Pancreas (tissue), 10 donors: ENCODE data around the gene SUOX. TPM values are rescaled to one million over a fixed set of nuclear protein-coding genes. Genes with fewer than 3 reads are reported as not detected.

Source experiments
- ATAC-seq, 4 donors: fragments of 200-7000 bp; cut with Tn5 transposase; one replicate each; pipeline versions ENCODE4 v1.8.0 to v1.9.1; 2020; ENCODE audit warnings: mild to moderate bottlenecking in 4 of 4, moderate library complexity in 4 of 4
- DNase-seq, 6 donors: peaks; one replicate each; pipeline ENCODE4 v3.0.0-alpha.2; 2020
- FAIRE-seq: peaks from 2 replicates; lab custom pipeline; 2012; peaks lifted over from hg19 to GRCh38; lab: Jason Lieb, UNC
- H3K27ac ChIP-seq, 4 donors: fragments of 200-600 bp; sonication (generic); 1 replicate in 3 of 4; 2 replicates in 1 of 4; pipeline versions ENCODE4 v1.5.0 to v1.8.0; 2020
- H3K27me3 ChIP-seq, 4 donors: fragments of 200-600 bp; one replicate each; pipeline ENCODE4 v1.8.0; 2021
- H3K36me3 ChIP-seq, 3 donors: fragments of 200-600 bp; sonication (generic) in 1 of 3; one replicate each; pipeline versions ENCODE4 v1.5.0 to v1.8.0; 2020 to 2021
- H3K4me1 ChIP-seq, 3 donors: fragments of 200-600 bp; one replicate each; pipeline ENCODE4 v1.8.0; 2021
- H3K4me3 ChIP-seq, 4 donors: fragments of 200-600 bp; sonication (generic) in 2 of 4; one replicate each; pipeline versions ENCODE4 v1.5.0 to v1.8.0; 2020 to 2021
- H3K9me3 ChIP-seq, 4 donors: fragments of 200-600 bp; one replicate each; pipeline ENCODE4 v1.8.0; 2021
- CTCF ChIP-seq, 4 donors: fragments of 200-600 bp; sonication (generic) in 3 of 4; IDR thresholded peaks; one replicate each; pipeline versions ENCODE4 v1.5.0 to v1.8.0; 2021; ENCODE audit warnings: antibody characterized with exemption in 4 of 4
- WGBS, 2 donors: extraction: QIAGEN DNeasy Blood & Tissue Kit; methylation state at CpG; one replicate each; pipeline ENCODE4 v1.1.7; 2013; 5-methylcytosine and 5-hydroxymethylcytosine counted together
- intact Hi-C, 3 donors: fragments of 100-400 bp; cut with DNase I; formaldehyde crosslinking; loops; one replicate each; pipeline versions ENCODE4 v1.11.1 to v1.14.2; 2022
- polyA plus RNA-seq, 2 donors: library from polyadenylated mRNA; stranded (reverse); fragments of 200-250 nt; gene quantifications; one replicate each; pipeline ENCODE4 v1.2.3, GENCODE V29; 2013
- total RNA-seq, 6 donors: library from RNA; stranded (reverse); fragmentation: NEBNext Ultra II Directional in 4 of 6; extraction: Animal tissue kit (Norgen Biotek cat#: 25700) in 4 of 6; gene quantifications; one replicate each; pipeline versions ENCODE4 v1.2.1 to v1.2.4, GENCODE V29; 2021 to 2023
- donor health status: healthy with polysubstance abuse.
- donor health status: DM: no; HTN: no; CAD: no; lungs with moderate emphysema.
- donor health status: DM: no; HTN: no; CAD: no.
- donor health status: control.
- donor health status: control.
- donor health status: Bipolar disorder and iron deficiency.
- donor health status: DM: yes; HTN: yes; CAD: no.
- donor health status: DM: no; HTN: no; CAD: no.
- donor health status: DM: no; HTN: no; CAD: no.
- donor health status: DM: yes; HTN: yes; CAD: no.

SUOX gene
- total and polyA plus RNA-seq, 8 donors, result 6.0 to 20.4 (median 12.4) TPM

- ATAC-seq (no peak), DNase-seq (no peak), FAIRE-seq (no peak)
- WGBS, 2 donors, result 83 to 91% methylated on average over 6 of the region's 6 CpGs
- H3K9me3 ChIP-seq, result no peaks in the 10 kb centered on the region
- intact Hi-C loops, result no loop called here
- H3K27me3 ChIP-seq, result no peaks in the 10 kb centered on the region
- H3K4me1 ChIP-seq, result no peaks in the 10 kb centered on the region
- no peaks in the 10 kb centered on the region for H3K36me3 ChIP-seq
- no peak overlapping the region for H3K4me3 ChIP-seq
- H3K27ac ChIP-seq, result no peak overlapping the region
- no peak for TF ChIP-seq CTCF (IDR thresholded peaks at IDR 0.05)
Measured at GRCh38 chr12:56053407-56053893, 56.4 kb downstream of the SUOX start.

Other genes starting within 250 kb of the SUOX start
- 10 to 100 TPM; 12.3 to 22.6 (median 16.0) TPM for gene SARNP, start 179.6 kb upstream of the SUOX start, total RNA-seq
- gene SARNP, start 179.6 kb upstream of the SUOX start, polyA plus RNA-seq, result 10 to 100 TPM; 34.1 to 47.9 TPM
- 10 to 100 TPM in 5 of 6 donors, 1 to 10 TPM in 1; 8.6 to 28.8 (median 16.8) TPM for gene ORMDL2, start 179.2 kb upstream of the SUOX start, total RNA-seq
- gene ORMDL2, start 179.2 kb upstream of the SUOX start, polyA plus RNA-seq, result 10 to 100 TPM; 21.2 to 33.3 TPM
- 10 to 100 TPM in 5 of 6 donors, 1 to 10 TPM in 1; 8.7 to 20.2 (median 12.5) TPM for gene DNAJC14, start 167.7 kb upstream of the SUOX start, total RNA-seq
- 10 to 100 TPM in 1 of 2 donors, 1 to 10 TPM in 1; 7.8 to 13.8 TPM for gene DNAJC14, start 167.7 kb upstream of the SUOX start, polyA plus RNA-seq
- 1 to 10 TPM in 4 of 6 donors, under 1 TPM in 2; 0.63 to 6.8 (median 1.8) TPM for gene MMP19, start 154.3 kb upstream of the SUOX start, total RNA-seq
- 1 to 10 TPM; 4.3 to 7.5 TPM for gene MMP19, start 154.3 kb upstream of the SUOX start, polyA plus RNA-seq
- gene PYM1, start 69.4 kb upstream of the SUOX start, total RNA-seq, result 10 to 100 TPM; 10.8 to 14.9 (median 13.0) TPM
- gene PYM1, start 69.4 kb upstream of the SUOX start, polyA plus RNA-seq, result 10 to 100 TPM; 24.4 to 32.9 TPM
- 10 to 100 TPM; 15.5 to 34.9 (median 22.8) TPM for gene DGKA, start 66.1 kb upstream of the SUOX start, total RNA-seq
- gene DGKA, start 66.1 kb upstream of the SUOX start, polyA plus RNA-seq, result 10 to 100 TPM; 40.2 to 53.9 TPM
- gene PMEL, start 31.2 kb upstream of the SUOX start, total RNA-seq, result 1 to 10 TPM; 1.2 to 2.4 (median 2.1) TPM
- 1 to 10 TPM; 2.6 to 3.5 TPM for gene PMEL, start 31.2 kb upstream of the SUOX start, polyA plus RNA-seq
- gene CDK2, start 30.4 kb upstream of the SUOX start, total RNA-seq, result 10 to 100 TPM in 2 of 6 donors, 1 to 10 TPM in 4; 6.6 to 13.3 (median 9.7) TPM
- gene CDK2, start 30.4 kb upstream of the SUOX start, polyA plus RNA-seq, result 10 to 100 TPM in 1 of 2 donors, 1 to 10 TPM in 1; 5.7 to 19.8 TPM
- 10 to 100 TPM; 25.8 to 76.8 (median 37.6) TPM for gene RAB5B, start 23.2 kb upstream of the SUOX start, total RNA-seq
- gene RAB5B, start 23.2 kb upstream of the SUOX start, polyA plus RNA-seq, result 10 to 100 TPM; 19.8 to 37.1 TPM
- gene IKZF4, start 23.8 kb downstream of the SUOX start, total RNA-seq, result 1 to 10 TPM; 2.4 to 5.0 (median 3.1) TPM
- gene IKZF4, start 23.8 kb downstream of the SUOX start, polyA plus RNA-seq, result 1 to 10 TPM; 1.8 to 3.7 TPM
- 10 to 100 TPM; 13.8 to 37.2 (median 27.5) TPM for gene RPS26, start 44.6 kb downstream of the SUOX start, total RNA-seq
- 100 to 1,000 TPM; 438 to 593 TPM for gene RPS26, start 44.6 kb downstream of the SUOX start, polyA plus RNA-seq
- 100 to 1,000 TPM in 1 of 6 donors, 10 to 100 TPM in 5; 29.5 to 106 (median 50.7) TPM for gene ERBB3, start 82.9 kb downstream of the SUOX start, total RNA-seq
- gene ERBB3, start 82.9 kb downstream of the SUOX start, polyA plus RNA-seq, result 10 to 100 TPM; 35.1 to 50.1 TPM
- gene PA2G4, start 107.3 kb downstream of the SUOX start, total RNA-seq, result 10 to 100 TPM; 30.1 to 59.8 (median 42.7) TPM
- 10 to 100 TPM; 38.2 to 43.5 TPM for gene PA2G4, start 107.3 kb downstream of the SUOX start, polyA plus RNA-seq
- gene RPL41, start 119.4 kb downstream of the SUOX start, total RNA-seq, result 1,000 to 10,000 TPM; 2,275 to 3,960 (median 2,741) TPM
- gene RPL41, start 119.4 kb downstream of the SUOX start, polyA plus RNA-seq, result 1,000 to 10,000 TPM; 1,821 to 3,381 TPM
- gene ZC3H10, start 121.0 kb downstream of the SUOX start, total RNA-seq, result 1 to 10 TPM; 2.6 to 4.1 (median 3.2) TPM
- 1 to 10 TPM; 1.9 to 3.0 TPM for gene ZC3H10, start 121.0 kb downstream of the SUOX start, polyA plus RNA-seq
- gene ESYT1, start 131.0 kb downstream of the SUOX start, total RNA-seq, result 10 to 100 TPM; 42.8 to 55.1 (median 46.5) TPM
- 10 to 100 TPM; 22.5 to 40.2 TPM for gene ESYT1, start 131.0 kb downstream of the SUOX start, polyA plus RNA-seq
- 10 to 100 TPM in 5 of 6 donors, 1 to 10 TPM in 1; 6.7 to 18.2 (median 14.7) TPM for gene MYL6B, start 155.3 kb downstream of the SUOX start, total RNA-seq
- gene MYL6B, start 155.3 kb downstream of the SUOX start, polyA plus RNA-seq, result 10 to 100 TPM; 39.3 to 65.9 TPM
- gene MYL6, start 161.1 kb downstream of the SUOX start, total RNA-seq, result 100 to 1,000 TPM; 270 to 669 (median 431) TPM
- 1,000 to 10,000 TPM in 1 of 2 donors, 100 to 1,000 TPM in 1; 887 to 1,217 TPM for gene MYL6, start 161.1 kb downstream of the SUOX start, polyA plus RNA-seq
- 10 to 100 TPM; 26.3 to 64.5 (median 38.2) TPM for gene SMARCC2, start 192.2 kb downstream of the SUOX start, total RNA-seq
- gene SMARCC2, start 192.2 kb downstream of the SUOX start, polyA plus RNA-seq, result 10 to 100 TPM; 33.1 to 42.2 TPM
- 10 to 100 TPM; 11.6 to 21.9 (median 16.7) TPM for gene RNF41, start 224.6 kb downstream of the SUOX start, total RNA-seq
- gene RNF41, start 224.6 kb downstream of the SUOX start, polyA plus RNA-seq, result 10 to 100 TPM in 1 of 2 donors, 1 to 10 TPM in 1; 6.8 to 16.2 TPM
- 10 to 100 TPM; 14.3 to 23.6 (median 18.3) TPM for gene NABP2, start 227.1 kb downstream of the SUOX start, total RNA-seq
- 10 to 100 TPM; 14.1 to 17.9 TPM for gene NABP2, start 227.1 kb downstream of the SUOX start, polyA plus RNA-seq
- gene SLC39A5, start 232.8 kb downstream of the SUOX start, total RNA-seq, result 100 to 1,000 TPM; 108 to 289 (median 226) TPM
- 100 to 1,000 TPM; 307 to 615 TPM for gene SLC39A5, start 232.8 kb downstream of the SUOX start, polyA plus RNA-seq